Measurements from ENCODE around the gene WASL. TPM values are rescaled to one million over a fixed set of nuclear protein-coding genes. Genes with fewer than 3 reads are reported as not detected.

WASL gene
- total and polyA plus RNA-seq, 2 of the 13 experiments (the other 11 are each of a cell fraction or from before 2014, with no cell fraction given) = 7.9 to 12.8 TPM

DNA sequence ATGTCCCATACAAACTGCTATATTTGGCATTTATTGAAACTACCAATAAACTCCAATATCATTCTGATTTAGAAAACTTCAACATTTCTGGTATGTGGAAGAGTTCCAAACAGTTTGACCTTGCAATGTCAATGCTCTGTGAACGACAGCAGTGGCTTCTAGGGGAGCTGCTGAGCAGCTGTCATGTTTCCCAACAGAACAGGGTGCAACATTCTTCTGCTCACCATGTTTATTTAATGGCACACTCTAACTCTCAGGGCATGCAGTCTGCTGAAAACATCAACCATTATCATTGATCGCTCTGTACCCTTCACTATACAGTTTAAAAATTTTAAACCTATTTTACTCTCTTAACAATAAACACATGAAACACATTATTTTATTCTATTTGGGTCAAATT, 67.2 kb downstream of the WASL start:
- BruUV-seq (replicated peaks) = no TSS peak
- no peak overlapping the region for H3K9ac ChIP-seq (ENCODE audit: insufficient read depth, low read depth, low read length)
- no peak overlapping the region for H3K4me2 ChIP-seq (ENCODE audit: low read depth, low read length)
- peaks cover 4 to 11% of the 10 kb centered on the region in 2 experiments; a peak in 3 of 5 replicates for H3K36me3 ChIP-seq (replicated peaks in 1 of 2; ENCODE audit: control insufficient read depth in 1 of 2, insufficient read depth in 2 of 2, low read length in 2 of 2)
- H3K4me3 ChIP-seq (replicated peaks in 1 of 3; ENCODE audit: insufficient read depth in 1 of 3, low read depth in 2 of 3, low read length in 3 of 3) = no peak overlapping the region
- ATAC-seq (peak; percentile 96), DNase-seq (ENCODE audit: low spot score) (peak; percentile 38), FAIRE-seq (peak; percentile 61)
- no peaks in the 10 kb centered on the region for H3K27me3 ChIP-seq (ENCODE audit: control insufficient read depth in 1 of 2, insufficient read depth in 2 of 2, low read length in 2 of 2)
- H3K9me3 ChIP-seq (ENCODE audit: low read length) = no peaks in the 10 kb centered on the region
- no peaks in the 10 kb centered on the region for H3K79me2 ChIP-seq (ENCODE audit: insufficient read depth, low read length)
- POLR2A ChIA-PET = no interaction called here
- no peak overlapping the region for H2AFZ ChIP-seq (ENCODE audit: low read length)
- H3K27ac ChIP-seq (ENCODE audit: extremely low read length, insufficient read depth, low read length) = peak overlapping the region; percentile 17
- H4K20me1 ChIP-seq (ENCODE audit: insufficient read depth, low read length) = no peaks in the 10 kb centered on the region
- WGBS (ENCODE audit: low lambda C conversion rate) = 51% methylated on average over 2 of the region's 2 CpGs
- 0 out of 2 replicates have a peak, but pooled peaks cover 8% of the 10 kb centered on the region for H3K4me1 ChIP-seq (ENCODE audit: insufficient read depth, low read length)
- in situ Hi-C loops (cut with HindIII; ENCODE audit: extremely low pct_ligation_motif_present, low pct_unique_long_range_greater_than_20kb) = no loop called here
- CTCF ChIA-PET (ENCODE audit: low intra/inter-chr PET ratio, low total read pairs) = interaction anchor here (2.3 to 2.6 kb wide), 2 partner anchors 184 to 191 kb away, joined by 8 to 22 read pairs; no protein-coding TSS in a partner anchor
- intact Hi-C loops (cut with micrococcal nuclease; ENCODE audit: unreplicated experiment) = no loop called here
- peak; percentile 45; the same call in 1 of the 2 replicates for TF ChIP-seq ESRRA (CRISPR knock-in tag; IDR thresholded peaks at IDR 0.05; ENCODE audit: low read depth)
- TF ChIP-seq, protein P1, sequence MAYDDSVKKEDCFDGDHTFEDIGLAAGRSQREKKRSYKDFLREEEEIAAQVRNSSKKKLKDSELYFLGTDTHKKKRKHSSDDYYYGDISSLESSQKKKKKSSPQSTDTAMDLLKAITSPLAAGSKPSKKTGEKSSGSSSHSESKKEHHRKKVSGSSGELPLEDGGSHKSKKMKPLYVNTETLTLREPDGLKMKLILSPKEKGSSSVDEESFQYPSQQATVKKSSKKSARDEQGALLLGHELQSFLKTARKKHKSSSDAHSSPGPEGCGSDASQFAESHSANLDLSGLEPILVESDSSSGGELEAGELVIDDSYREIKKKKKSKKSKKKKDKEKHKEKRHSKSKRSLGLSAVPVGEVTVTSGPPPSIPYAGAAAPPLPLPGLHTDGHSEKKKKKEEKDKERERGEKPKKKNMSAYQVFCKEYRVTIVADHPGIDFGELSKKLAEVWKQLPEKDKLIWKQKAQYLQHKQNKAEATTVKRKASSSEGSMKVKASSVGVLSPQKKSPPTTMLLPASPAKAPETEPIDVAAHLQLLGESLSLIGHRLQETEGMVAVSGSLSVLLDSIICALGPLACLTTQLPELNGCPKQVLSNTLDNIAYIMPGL (CRISPR knock-in tag; IDR thresholded peaks at IDR 0.05; ENCODE audit: borderline replicate concordance in 1 of 2, low read depth in 1 of 2) = no peak
- TF ChIP-seq ZFP36 (IDR thresholded peaks at IDR 0.05; ENCODE audit: borderline replicate concordance, low read depth, low read length, partially characterized antibody) = no peak
- TF ChIP-seq RFXAP (CRISPR knock-in tag; IDR thresholded peaks at IDR 0.05; ENCODE audit: borderline replicate concordance) = no peak
- TF ChIP-seq FOXM1 (CRISPR knock-in tag; IDR thresholded peaks at IDR 0.05) = no peak
- no peak for TF ChIP-seq ZBTB8A (CRISPR knock-in tag; IDR thresholded peaks at IDR 0.05; ENCODE audit: borderline replicate concordance, low read depth)
- TF ChIP-seq ZNF17 (CRISPR knock-in tag; IDR thresholded peaks at IDR 0.05) = no peak
- no peak for TF ChIP-seq MTF2 (CRISPR knock-in tag; IDR thresholded peaks at IDR 0.05; ENCODE audit: borderline replicate concordance)
- TF ChIP-seq SCMH1 (CRISPR knock-in tag; IDR thresholded peaks at IDR 0.05; ENCODE audit: borderline replicate concordance) = no peak
- TF ChIP-seq, protein P2, sequence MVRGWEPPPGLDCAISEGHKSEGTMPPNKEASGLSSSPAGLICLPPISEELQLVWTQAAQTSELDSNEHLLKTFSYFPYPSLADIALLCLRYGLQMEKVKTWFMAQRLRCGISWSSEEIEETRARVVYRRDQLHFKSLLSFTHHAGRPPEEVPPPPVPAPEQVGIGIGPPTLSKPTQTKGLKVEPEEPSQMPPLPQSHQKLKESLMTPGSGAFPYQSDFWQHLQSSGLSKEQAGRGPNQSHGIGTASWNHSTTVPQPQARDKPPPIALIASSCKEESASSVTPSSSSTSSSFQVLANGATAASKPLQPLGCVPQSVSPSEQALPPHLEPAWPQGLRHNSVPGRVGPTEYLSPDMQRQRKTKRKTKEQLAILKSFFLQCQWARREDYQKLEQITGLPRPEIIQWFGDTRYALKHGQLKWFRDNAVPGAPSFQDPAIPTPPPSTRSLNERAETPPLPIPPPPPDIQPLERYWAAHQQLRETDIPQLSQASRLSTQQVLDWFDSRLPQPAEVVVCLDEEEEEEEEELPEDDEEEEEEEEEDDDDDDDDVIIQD (CRISPR knock-in tag; IDR thresholded peaks at IDR 0.05; ENCODE audit: low read depth) = no peak
- peak; percentile 57 for TF ChIP-seq TEAD3 (CRISPR knock-in tag; optimal IDR thresholded peaks at IDR 0.05; ENCODE audit: borderline replicate concordance)
- no peak for TF ChIP-seq MED1 (CRISPR knock-in tag; IDR thresholded peaks at IDR 0.05)
- TF ChIP-seq TBP (CRISPR knock-in tag; IDR thresholded peaks at IDR 0.05) = no peak
- no peak for TF ChIP-seq ZBTB49 (CRISPR knock-in tag; IDR thresholded peaks at IDR 0.05; ENCODE audit: borderline replicate concordance)
- no peak for TF ChIP-seq CEBPZ (IDR thresholded peaks at IDR 0.05; ENCODE audit: low read length)
- TF ChIP-seq SAP130 (CRISPR knock-in tag; IDR thresholded peaks at IDR 0.05; ENCODE audit: low read depth) = peak; percentile 26; the same call in 1 of the 2 replicates
